Brain microvascular endothelial cell (primary cell): ENCODE results near the gene CDC20.
"Not testable (repeated sequence)": the region's sequence is repeated elsewhere in the genome, so short reads cannot be mapped to it uniquely, and the experiment has no call there.

ENCODE experiments used
- DNase-seq: peaks from one replicate; pipeline ENCODE4 v3.0.0-alpha.2; 2020
- H3K27ac ChIP-seq: fragments of 250-450 bp; sonication (Bioruptor Pico); 2 replicates; pipeline ENCODE4 v1.5.1; 2020; ENCODE audit warnings: mild to moderate bottlenecking, moderate library complexity
- H3K27me3 ChIP-seq: fragments of 250-450 bp; sonication (Bioruptor Pico); replicated peaks from 2 replicates; pipeline ENCODE4 v1.5.1; 2020; ENCODE audit warnings: mild to moderate bottlenecking
- H3K36me3 ChIP-seq: fragments of 250-450 bp; sonication (Bioruptor Pico); replicated peaks from 2 replicates; pipeline ENCODE4 v1.5.1; 2020; ENCODE audit warnings: mild to moderate bottlenecking
- H3K4me3 ChIP-seq: 2 replicates; pipeline ENCODE4 v1.5.1; 2011; ENCODE audit warnings: low read depth, mild to moderate bottlenecking, control low read depth, low read length, moderate library complexity
- CTCF ChIP-seq: IDR thresholded peaks from 2 replicates; pipeline ENCODE4 v1.5.1; 2011; ENCODE audit warnings: low read depth, mild to moderate bottlenecking, moderate library complexity, low read length, control low read depth, inconsistent platforms; ENCODE audit errors: missing control alignments
- in situ Hi-C: cut with HindIII; loops from 2 replicates; pipeline ENCODE4 v1.10.0; 2017; ENCODE audit warnings: low sequenced_read_pairs, low pct_ligation_motif_present

The CDC20 gene

GRCh38 chr1:43389326-43390313 lies 30.8 kb downstream of the CDC20 start, which contains the start of the genes MED8 and SZT2:
Gene MED8, minus strand, starts transcription at chr1:43389800. Its CDS starts 36 bp downstream, at chr1:43389764.
Gene SZT2, plus strand, starts transcription at chr1:43389899. Its CDS starts 70 bp downstream, at chr1:43389969.
- Histone ChIP-seq H3K27me3 (no peaks in the 10 kb centered on the region), H3K4me3 (peak within 1 kb of the TSS; percentile 97), H3K36me3 (peaks cover 26% of the 10 kb centered on the region), H3K27ac (peak within 1 kb of the TSS; percentile 87)
- no peak for TF ChIP-seq CTCF
- in situ Hi-C loops: no loop called here
- peak; percentile 91 for DNase-seq

GRCh38 chr1:43392702-43393101 lies 33.9 kb downstream of the CDC20 start:
- H3K27me3 ChIP-seq: no peaks in the 10 kb centered on the region
- no peak overlapping the region for H3K27ac ChIP-seq
- in situ Hi-C loops: no loop called here
- no peaks in the 10 kb centered on the region for H3K36me3 ChIP-seq
- no peak for TF ChIP-seq CTCF
- no peak overlapping the region for H3K4me3 ChIP-seq
- DNase-seq: no peak

- no peaks in the 10 kb centered on the region for H3K27me3 ChIP-seq
- in situ Hi-C loops: no loop called here
- no peak overlapping the region for H3K4me3 ChIP-seq
- H3K36me3 ChIP-seq: no peaks in the 10 kb centered on the region
- DNase-seq: no peak
- H3K27ac ChIP-seq: no peak overlapping the region
- TF ChIP-seq CTCF: no peak
These were observed 36.7 kb downstream of the CDC20 start for GRCh38 chr1:43395523-43395922.

- DNase-seq: no peak
- Histone ChIP-seq H3K4me3 (no peak overlapping the region), H3K27me3 (no peaks in the 10 kb centered on the region), H3K36me3 (no peaks in the 10 kb centered on the region), H3K27ac (no peak overlapping the region)
- in situ Hi-C loops: no loop called here
- no peak for TF ChIP-seq CTCF
These were observed 37.3 kb downstream of the CDC20 start for GRCh38 chr1:43396059-43396458.

- no peak for DNase-seq
- in situ Hi-C loops: no loop called here
- no peak for TF ChIP-seq CTCF
- H3K4me3 ChIP-seq: no peak overlapping the region
- H3K27me3 ChIP-seq: no peaks in the 10 kb centered on the region
- H3K27ac ChIP-seq: no peak overlapping the region
- peaks cover 2% of the 10 kb centered on the region for H3K36me3 ChIP-seq
These were observed 39.4 kb downstream of the CDC20 start for GRCh38 chr1:43398227-43398626.

GRCh38 chr1:43400441-43400840 lies 41.7 kb downstream of the CDC20 start:
- DNase-seq, H3K4me3 ChIP-seq, H3K27me3 ChIP-seq, H3K27ac ChIP-seq: not testable (repeated sequence)
- H3K36me3 ChIP-seq: peaks cover 22% of the 10 kb centered on the region
- in situ Hi-C loops: loop anchor here (25.0 kb wide), 1 partner anchor 163 kb away; no protein-coding TSS in a partner anchor
